ENCODE results near the gene XAGE1A.
"Not testable (repeated sequence)": the region's sequence is repeated elsewhere in the genome, so short reads cannot be mapped to it uniquely, and the experiment has no call there.

- TF ChIP-seq POLR2AphosphoS5 (IDR thresholded peaks at IDR 0.05; ENCODE audit: low read depth, low read length); CTCF (IDR thresholded peaks at IDR 0.05); REST (IDR thresholded peaks at IDR 0.05; ENCODE audit: insufficient read depth in 1 of 2, low read depth in 2 of 2, low read length in 1 of 2): not testable (repeated sequence)
Observed at GRCh38 chrX:52548769-52549168, 53.2 kb downstream of the XAGE1A start.
